GM06990 (cell line): ENCODE measurements around the gene CD320.
"Not testable (repeated sequence)": the region's sequence is repeated elsewhere in the genome, so short reads cannot be mapped to it uniquely, and the experiment has no call there.

Experiments
- DNase-seq: peaks from one replicate; pipeline ENCODE4 v3.0.0-alpha.2; 2011; ENCODE audit not compliant: insufficient read length; ENCODE audit errors: extremely low read depth
- H3K27me3 ChIP-seq: replicated peaks from 2 replicates; pipeline ENCODE4 v1.6.0; 2011; ENCODE audit warnings: low read length; ENCODE audit not compliant: control insufficient read depth, insufficient read depth
- H3K36me3 ChIP-seq: 2 replicates; pipeline ENCODE4 v1.5.1; 2011; ENCODE audit warnings: low read length; ENCODE audit not compliant: control insufficient read depth, insufficient read depth
- H3K4me3 ChIP-seq: replicated peaks from 2 replicates; pipeline ENCODE4 v1.5.1; 2011; ENCODE audit warnings: low read depth, mild to moderate bottlenecking, control low read depth, low read length
- CTCF ChIP-seq: IDR thresholded peaks from 2 replicates; pipeline ENCODE4 v1.5.1; 2011; ENCODE audit warnings: low read length, control low read depth, mild to moderate bottlenecking, inconsistent platforms; ENCODE audit not compliant: insufficient read depth, poor library complexity, severe bottlenecking

Gene CD320

GRCh38 chr19:8307965-8308866, at the start of gene CD320:
CD320 (minus strand) TSS chr19:8308358; CDS start chr19:8308290, 68 bp downstream.
- Histone ChIP-seq H3K36me3 (peaks cover 21% of the 10 kb centered on the region), H3K4me3 (peak within 1 kb of the TSS; percentile 62), H3K27me3 (no peaks in the 10 kb centered on the region)
- no peak for TF ChIP-seq CTCF
- peak; percentile 92 for DNase-seq

GRCh38 chr19:8357007-8357521, 48.9 kb upstream of the CD320 start:
- no peak for TF ChIP-seq CTCF
- DNase-seq: no peak
- H3K4me3 ChIP-seq: no peak overlapping the region
- H3K27me3 ChIP-seq: no peaks in the 10 kb centered on the region
- H3K36me3 ChIP-seq: no peaks in the 10 kb centered on the region

GRCh38 chr19:8355631-8356402, 47.7 kb upstream of the CD320 start:
- DNase-seq: no peak
- H3K27me3 ChIP-seq: no peaks in the 10 kb centered on the region
- no peaks in the 10 kb centered on the region for H3K36me3 ChIP-seq
- H3K4me3 ChIP-seq: no peak overlapping the region
- TF ChIP-seq CTCF: no peak

GRCh38 chr19:8352845-8353244, 44.7 kb upstream of the CD320 start:
- DNase-seq, H3K27me3 ChIP-seq, H3K4me3 ChIP-seq, H3K36me3 ChIP-seq: not testable (repeated sequence)

- Histone ChIP-seq H3K36me3 (no peaks in the 10 kb centered on the region), H3K4me3 (no peak overlapping the region), H3K27me3 (no peaks in the 10 kb centered on the region)
- DNase-seq: no peak
- no peak for TF ChIP-seq CTCF
Measured at GRCh38 chr19:8352134-8352827, 44.1 kb upstream of the CD320 start.

GRCh38 chr19:8349629-8350372, 41.6 kb upstream of the CD320 start:
- H3K27me3 ChIP-seq, H3K4me3 ChIP-seq, H3K36me3 ChIP-seq, DNase-seq: not testable (repeated sequence)
